C4-2B (cell line): Measurements from ENCODE around the gene PTPRT.

Experiments
- H3K27ac ChIP-seq: fragments of 450-650 bp; 2 replicates; pipeline ENCODE4 v1.5.1; 2017
- CTCF ChIP-seq: fragments of 450-650 bp; conservative IDR thresholded peaks from 2 replicates; pipeline ENCODE4 v1.5.1; 2017; ENCODE audit warnings: mild to moderate bottlenecking
- ZFX ChIP-seq: fragments of 450-650 bp; IDR thresholded peaks from 2 replicates; pipeline ENCODE4 v1.6.1; 2017

The PTPRT gene

GRCh38 chr20:43155366-43156100 is 34.2 kb downstream of the PTPRT start:
- H3K27ac ChIP-seq: no peak overlapping the region
- no peak for TF ChIP-seq ZFX
- TF ChIP-seq CTCF: no peak

GRCh38 chr20:43151901-43152300 is 37.8 kb downstream of the PTPRT start:
- H3K27ac ChIP-seq: no peak overlapping the region
- TF ChIP-seq CTCF (no peak), ZFX (no peak)

GRCh38 chr20:43151256-43151655 is 38.5 kb downstream of the PTPRT start:
- TF ChIP-seq ZFX: no peak
- TF ChIP-seq CTCF: no peak
- no peak overlapping the region for H3K27ac ChIP-seq

- no peak for TF ChIP-seq CTCF
- TF ChIP-seq ZFX: no peak
- H3K27ac ChIP-seq: no peak overlapping the region
Observed at GRCh38 chr20:43140726-43141125, 49.0 kb downstream of the PTPRT start.

GRCh38 chr20:43138061-43138770 is 51.5 kb downstream of the PTPRT start:
- TF ChIP-seq CTCF (no peak), ZFX (peak; percentile 22; the same call in 1 of the 2 replicates)
- H3K27ac ChIP-seq: no peak overlapping the region

GRCh38 chr20:43137160-43137559 is 52.5 kb downstream of the PTPRT start:
- H3K27ac ChIP-seq: no peak overlapping the region
- TF ChIP-seq ZFX (no peak), CTCF (no peak)

GRCh38 chr20:43124241-43124640 is 65.5 kb downstream of the PTPRT start:
- TF ChIP-seq ZFX: no peak
- no peak for TF ChIP-seq CTCF
- no peak overlapping the region for H3K27ac ChIP-seq
